ENCODE results near the gene CDC27. TPM values are rescaled to one million over a fixed set of nuclear protein-coding genes. Genes with fewer than 3 reads are reported as not detected.
"Not testable (repeated sequence)": the region's sequence is repeated elsewhere in the genome, so short reads cannot be mapped to it uniquely, and the experiment has no call there.

The CDC27 gene
- polyA plus RNA-seq, 1 donor from 2014 or later: 50.1 TPM

DNA sequence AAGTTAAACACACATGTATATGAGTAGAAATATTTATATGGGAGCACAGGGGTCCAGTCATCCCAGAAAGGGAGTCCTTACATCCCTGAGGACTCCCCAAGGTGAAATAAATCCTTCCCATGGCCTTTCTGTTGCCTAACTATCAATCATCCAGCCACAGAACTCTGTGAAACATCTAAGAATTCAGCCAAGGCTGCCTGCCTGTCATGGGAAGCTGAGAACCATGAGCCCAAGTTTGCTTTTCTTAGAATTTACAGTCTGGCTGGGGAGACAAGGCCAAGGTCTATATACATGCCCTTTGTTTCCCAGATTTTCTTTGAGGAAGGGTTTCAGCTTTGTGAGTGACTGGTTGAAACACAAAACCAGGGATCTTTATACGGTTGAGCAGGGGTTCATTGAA lies 35.9 kb upstream of the CDC27 start:
- no peak for TF ChIP-seq SMC3 (conservative IDR thresholded peaks at IDR 0.05; ENCODE audit: poor library complexity)
- TF ChIP-seq, protein P1, sequence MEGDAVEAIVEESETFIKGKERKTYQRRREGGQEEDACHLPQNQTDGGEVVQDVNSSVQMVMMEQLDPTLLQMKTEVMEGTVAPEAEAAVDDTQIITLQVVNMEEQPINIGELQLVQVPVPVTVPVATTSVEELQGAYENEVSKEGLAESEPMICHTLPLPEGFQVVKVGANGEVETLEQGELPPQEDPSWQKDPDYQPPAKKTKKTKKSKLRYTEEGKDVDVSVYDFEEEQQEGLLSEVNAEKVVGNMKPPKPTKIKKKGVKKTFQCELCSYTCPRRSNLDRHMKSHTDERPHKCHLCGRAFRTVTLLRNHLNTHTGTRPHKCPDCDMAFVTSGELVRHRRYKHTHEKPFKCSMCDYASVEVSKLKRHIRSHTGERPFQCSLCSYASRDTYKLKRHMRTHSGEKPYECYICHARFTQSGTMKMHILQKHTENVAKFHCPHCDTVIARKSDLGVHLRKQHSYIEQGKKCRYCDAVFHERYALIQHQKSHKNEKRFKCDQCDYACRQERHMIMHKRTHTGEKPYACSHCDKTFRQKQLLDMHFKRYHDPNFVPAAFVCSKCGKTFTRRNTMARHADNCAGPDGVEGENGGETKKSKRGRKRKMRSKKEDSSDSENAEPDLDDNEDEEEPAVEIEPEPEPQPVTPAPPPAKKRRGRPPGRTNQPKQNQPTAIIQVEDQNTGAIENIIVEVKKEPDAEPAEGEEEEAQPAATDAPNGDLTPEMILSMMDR (IDR thresholded peaks at IDR 0.05; ENCODE audit: poor library complexity, severe bottlenecking): no peak
- no peak for TF ChIP-seq POLR2AphosphoS5 (IDR thresholded peaks at IDR 0.05)
- TF ChIP-seq, protein P2, sequence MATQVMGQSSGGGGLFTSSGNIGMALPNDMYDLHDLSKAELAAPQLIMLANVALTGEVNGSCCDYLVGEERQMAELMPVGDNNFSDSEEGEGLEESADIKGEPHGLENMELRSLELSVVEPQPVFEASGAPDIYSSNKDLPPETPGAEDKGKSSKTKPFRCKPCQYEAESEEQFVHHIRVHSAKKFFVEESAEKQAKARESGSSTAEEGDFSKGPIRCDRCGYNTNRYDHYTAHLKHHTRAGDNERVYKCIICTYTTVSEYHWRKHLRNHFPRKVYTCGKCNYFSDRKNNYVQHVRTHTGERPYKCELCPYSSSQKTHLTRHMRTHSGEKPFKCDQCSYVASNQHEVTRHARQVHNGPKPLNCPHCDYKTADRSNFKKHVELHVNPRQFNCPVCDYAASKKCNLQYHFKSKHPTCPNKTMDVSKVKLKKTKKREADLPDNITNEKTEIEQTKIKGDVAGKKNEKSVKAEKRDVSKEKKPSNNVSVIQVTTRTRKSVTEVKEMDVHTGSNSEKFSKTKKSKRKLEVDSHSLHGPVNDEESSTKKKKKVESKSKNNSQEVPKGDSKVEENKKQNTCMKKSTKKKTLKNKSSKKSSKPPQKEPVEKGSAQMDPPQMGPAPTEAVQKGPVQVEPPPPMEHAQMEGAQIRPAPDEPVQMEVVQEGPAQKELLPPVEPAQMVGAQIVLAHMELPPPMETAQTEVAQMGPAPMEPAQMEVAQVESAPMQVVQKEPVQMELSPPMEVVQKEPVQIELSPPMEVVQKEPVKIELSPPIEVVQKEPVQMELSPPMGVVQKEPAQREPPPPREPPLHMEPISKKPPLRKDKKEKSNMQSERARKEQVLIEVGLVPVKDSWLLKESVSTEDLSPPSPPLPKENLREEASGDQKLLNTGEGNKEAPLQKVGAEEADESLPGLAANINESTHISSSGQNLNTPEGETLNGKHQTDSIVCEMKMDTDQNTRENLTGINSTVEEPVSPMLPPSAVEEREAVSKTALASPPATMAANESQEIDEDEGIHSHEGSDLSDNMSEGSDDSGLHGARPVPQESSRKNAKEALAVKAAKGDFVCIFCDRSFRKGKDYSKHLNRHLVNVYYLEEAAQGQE (IDR thresholded peaks at IDR 0.05; ENCODE audit: borderline replicate concordance): no peak
- TF ChIP-seq EP300 (conservative IDR thresholded peaks at IDR 0.05; ENCODE audit: poor library complexity, severe bottlenecking): no peak
- no peak for TF ChIP-seq MXI1 (conservative IDR thresholded peaks at IDR 0.05; ENCODE audit: poor library complexity, severe bottlenecking)
- no peak for TF ChIP-seq EZH2 (IDR thresholded peaks at IDR 0.05; ENCODE audit: borderline replicate concordance, insufficient read depth, low read length, poor library complexity, severe bottlenecking)
- TF ChIP-seq RAD21 (conservative IDR thresholded peaks at IDR 0.05): no peak
- no peak for TF ChIP-seq TAF1 (IDR thresholded peaks at IDR 0.05; ENCODE audit: low read depth)
- no peaks in the 10 kb centered on the region for H3K36me3 ChIP-seq (ENCODE audit: insufficient read depth, low read length)
- no peak overlapping the region for H3K4me2 ChIP-seq (ENCODE audit: low read length)
- no peaks in the 10 kb centered on the region for H3K9me2 ChIP-seq (ENCODE audit: insufficient read depth, low read length)
- H3K9ac ChIP-seq (ENCODE audit: low read length): no peak overlapping the region
- no peak overlapping the region for H3K27ac ChIP-seq (ENCODE audit: low read length)
- no peak overlapping the region for H3K4me3 ChIP-seq (ENCODE audit: low read length)
- no peaks in the 10 kb centered on the region for H3K27me3 ChIP-seq (ENCODE audit: insufficient read depth, low read depth, low read length)
- H3K79me2 ChIP-seq (replicated peaks; ENCODE audit: insufficient read depth, low read length): no peaks in the 10 kb centered on the region
- no peaks in the 10 kb centered on the region for H4K20me1 ChIP-seq (ENCODE audit: insufficient read depth)
- H3K9me3 ChIP-seq (ENCODE audit: low read length): no peaks in the 10 kb centered on the region
- no peaks in the 10 kb centered on the region for H3F3A ChIP-seq (ENCODE audit: insufficient read depth, low read length, poor library complexity, severe bottlenecking)
- H2AFZ ChIP-seq (ENCODE audit: low read depth, low read length): no peak overlapping the region

DNA sequence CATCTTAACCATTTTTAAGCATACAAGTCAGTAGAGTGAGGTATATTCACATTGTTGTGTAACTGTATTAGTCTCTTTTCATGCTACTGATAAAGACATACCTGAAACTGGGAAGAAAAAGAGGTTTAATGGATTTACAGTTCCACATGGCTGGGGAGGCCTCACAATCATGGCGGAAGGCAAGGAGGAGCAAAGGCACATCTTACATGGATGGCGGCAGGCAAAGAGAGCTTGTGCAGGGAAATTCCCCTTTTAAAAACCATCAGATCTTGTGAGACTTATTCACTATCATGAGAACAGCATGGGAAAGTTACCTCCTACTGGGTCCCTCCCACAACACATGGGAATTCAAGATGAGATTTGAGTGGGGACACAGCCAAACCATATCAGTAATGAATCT lies 35.0 kb upstream of the CDC27 start:
- not testable (repeated sequence) for H3K27me3 ChIP-seq (ENCODE audit: insufficient read depth, low read depth, low read length); H2AFZ ChIP-seq (ENCODE audit: low read depth, low read length); H3K27ac ChIP-seq (ENCODE audit: low read length); H4K20me1 ChIP-seq (ENCODE audit: insufficient read depth); H3K9ac ChIP-seq (ENCODE audit: low read length); H3K9me2 ChIP-seq (ENCODE audit: insufficient read depth, low read length); H3K79me2 ChIP-seq (replicated peaks; ENCODE audit: insufficient read depth, low read length); H3K36me3 ChIP-seq (ENCODE audit: insufficient read depth, low read length); H3K9me3 ChIP-seq (ENCODE audit: low read length); H3F3A ChIP-seq (ENCODE audit: insufficient read depth, low read length, poor library complexity, severe bottlenecking); H3K4me2 ChIP-seq (ENCODE audit: low read length); H3K4me3 ChIP-seq (ENCODE audit: low read length)

DNA sequence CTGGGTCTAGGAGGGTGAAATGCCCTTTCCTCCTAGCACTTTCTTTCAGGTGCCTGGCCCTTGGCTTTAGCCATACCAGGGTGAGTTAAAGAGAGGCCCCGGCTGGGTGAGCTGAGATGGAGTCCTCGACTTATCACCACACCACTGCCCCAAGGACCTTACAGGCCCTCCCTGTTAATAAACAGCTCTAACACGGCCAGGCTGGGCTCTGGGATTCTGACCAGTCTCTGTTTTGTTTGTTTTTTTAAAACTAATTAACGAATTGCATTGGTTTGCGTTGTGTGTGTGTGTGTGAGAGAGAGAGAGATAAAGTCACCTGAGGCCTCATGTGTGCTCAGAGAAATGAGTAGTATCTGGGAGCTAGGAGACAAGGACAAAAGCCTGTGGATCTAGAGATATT lies 34.4 kb upstream of the CDC27 start:
- Histone ChIP-seq H3K9ac (ENCODE audit: low read length) (no peak overlapping the region), H3K9me2 (ENCODE audit: insufficient read depth, low read length) (no peaks in the 10 kb centered on the region), H3F3A (ENCODE audit: insufficient read depth, low read length, poor library complexity, severe bottlenecking) (no peaks in the 10 kb centered on the region), H3K36me3 (ENCODE audit: insufficient read depth, low read length) (no peaks in the 10 kb centered on the region), H3K4me3 (ENCODE audit: low read length) (no peak overlapping the region), H4K20me1 (ENCODE audit: insufficient read depth) (no peaks in the 10 kb centered on the region), H3K27me3 (ENCODE audit: insufficient read depth, low read depth, low read length) (no peaks in the 10 kb centered on the region), H2AFZ (ENCODE audit: low read depth, low read length) (no peak overlapping the region), H3K9me3 (ENCODE audit: low read length) (no peaks in the 10 kb centered on the region), H3K79me2 (replicated peaks; ENCODE audit: insufficient read depth, low read length) (no peaks in the 10 kb centered on the region), H3K4me2 (ENCODE audit: low read length) (no peak overlapping the region), H3K27ac (ENCODE audit: low read length) (no peak overlapping the region)
- TF ChIP-seq EZH2 (IDR thresholded peaks at IDR 0.05; ENCODE audit: borderline replicate concordance, insufficient read depth, low read length, poor library complexity, severe bottlenecking) (no peak), RAD21 (conservative IDR thresholded peaks at IDR 0.05) (no peak), SMC3 (conservative IDR thresholded peaks at IDR 0.05; ENCODE audit: poor library complexity) (no peak), POLR2AphosphoS5 (IDR thresholded peaks at IDR 0.05) (no peak), EP300 (conservative IDR thresholded peaks at IDR 0.05; ENCODE audit: poor library complexity, severe bottlenecking) (no peak), TAF1 (IDR thresholded peaks at IDR 0.05; ENCODE audit: low read depth) (no peak), MXI1 (conservative IDR thresholded peaks at IDR 0.05; ENCODE audit: poor library complexity, severe bottlenecking) (no peak)
- TF ChIP-seq, protein P2 (IDR thresholded peaks at IDR 0.05; ENCODE audit: borderline replicate concordance): no peak
- TF ChIP-seq, protein P1 (IDR thresholded peaks at IDR 0.05; ENCODE audit: poor library complexity, severe bottlenecking): no peak

All from neural cell (in vitro differentiated cells).